Right lobe of liver (tissue), 4 donors: Measurements from ENCODE around the gene WRNIP1.

ENCODE experiments used
- POLR2A ChIP-seq: fragments of 450-650 bp; IDR thresholded peaks from one replicate; pipeline ENCODE4 v1.6.1; 2017; ENCODE audit warnings: antibody characterized with exemption, mild to moderate bottlenecking
- TF ChIP-seq, protein P1 (sequence below), 4 donors: fragments of 200-600 bp in 3 of 4; fragments of 450-650 bp in 1 of 4; IDR thresholded peaks; one replicate each; pipeline versions ENCODE4 v1.5.1 to v1.8.0; 2016 to 2022; ENCODE audit warnings: antibody characterized with exemption in 4 of 4, mild to moderate bottlenecking in 2 of 4
- donor health status: DM: no; HTN: no; CAD: no.
- donor health status: DM: no; HTN: no; CAD: no.
- donor health status: DM: no; HTN: yes; CAD: no.

DNA sequence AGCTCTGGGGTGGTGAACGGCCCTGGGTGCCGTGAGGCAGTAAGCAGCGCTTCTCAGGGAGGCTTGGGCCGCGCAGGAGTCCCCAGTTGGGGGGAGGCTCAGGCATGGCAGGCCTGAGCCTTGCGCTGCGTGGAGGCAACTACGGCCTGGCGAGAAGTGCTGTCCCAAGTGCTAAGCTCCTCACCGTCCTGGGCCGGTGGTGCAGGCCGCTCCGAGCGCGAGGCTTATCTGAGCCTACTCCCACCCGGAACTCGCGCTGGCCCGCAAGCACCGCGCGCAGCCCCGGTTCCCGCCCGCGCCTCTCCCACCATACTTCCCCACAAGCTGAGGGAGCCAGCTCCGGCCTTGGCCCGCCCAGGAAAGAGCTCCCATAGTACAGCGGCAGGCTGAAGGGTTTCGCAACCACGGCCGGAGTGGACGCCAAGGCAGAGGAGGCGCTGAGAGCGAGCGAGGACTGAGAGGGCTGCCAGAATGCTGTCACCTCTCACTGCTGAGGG, 1.8 kb upstream of the WRNIP1 start:
- TF ChIP-seq, protein P1, sequence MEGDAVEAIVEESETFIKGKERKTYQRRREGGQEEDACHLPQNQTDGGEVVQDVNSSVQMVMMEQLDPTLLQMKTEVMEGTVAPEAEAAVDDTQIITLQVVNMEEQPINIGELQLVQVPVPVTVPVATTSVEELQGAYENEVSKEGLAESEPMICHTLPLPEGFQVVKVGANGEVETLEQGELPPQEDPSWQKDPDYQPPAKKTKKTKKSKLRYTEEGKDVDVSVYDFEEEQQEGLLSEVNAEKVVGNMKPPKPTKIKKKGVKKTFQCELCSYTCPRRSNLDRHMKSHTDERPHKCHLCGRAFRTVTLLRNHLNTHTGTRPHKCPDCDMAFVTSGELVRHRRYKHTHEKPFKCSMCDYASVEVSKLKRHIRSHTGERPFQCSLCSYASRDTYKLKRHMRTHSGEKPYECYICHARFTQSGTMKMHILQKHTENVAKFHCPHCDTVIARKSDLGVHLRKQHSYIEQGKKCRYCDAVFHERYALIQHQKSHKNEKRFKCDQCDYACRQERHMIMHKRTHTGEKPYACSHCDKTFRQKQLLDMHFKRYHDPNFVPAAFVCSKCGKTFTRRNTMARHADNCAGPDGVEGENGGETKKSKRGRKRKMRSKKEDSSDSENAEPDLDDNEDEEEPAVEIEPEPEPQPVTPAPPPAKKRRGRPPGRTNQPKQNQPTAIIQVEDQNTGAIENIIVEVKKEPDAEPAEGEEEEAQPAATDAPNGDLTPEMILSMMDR (IDR thresholded peaks at IDR 0.05), result no peak
- no peak for TF ChIP-seq POLR2A
